Caco-2 (cell line): ENCODE data around the gene TMPRSS4. TPM values are rescaled to one million over a fixed set of nuclear protein-coding genes. Genes with fewer than 3 reads are reported as not detected.
A peak's percentile ranks its signal among the peaks of the same experiment; 100 is the strongest.

Experiments used
- BruUV-seq: library from RNA; stranded (reverse); fragments of 400-500 nt; replicated peaks from 2 replicates; lab custom pipeline; 2021; lab: Mats Ljungman, UMichigan
- CTCF ChIA-PET: fragments of 300-600 bp; sonication (Branson Sonifier 250); formaldehyde crosslinking; loops from one replicate; lab custom pipeline; 2022; ENCODE audit warnings: antibody characterized with exemption; lab: Charles Lee
- POLR2A ChIA-PET: fragments of 300-600 bp; sonication (Branson Sonifier 250); formaldehyde crosslinking; loops from one replicate; lab custom pipeline; 2022; ENCODE audit warnings: antibody characterized with exemption; lab: Charles Lee
- DNase-seq, 2 experiments: peaks; one replicate each; pipeline versions ENCODE4 v3.0.0 to v3.0.0-alpha.2; 2020 to 2022
- H3K27me3 ChIP-seq: replicated peaks from 2 replicates; pipeline ENCODE4 v1.6.0; 2011; ENCODE audit warnings: low read length; ENCODE audit not compliant: control insufficient read depth, insufficient read depth
- H3K36me3 ChIP-seq: 2 replicates; pipeline ENCODE4 v1.5.1; 2011; ENCODE audit warnings: low read length; ENCODE audit not compliant: control insufficient read depth, insufficient read depth
- H3K4me1 ChIP-seq: fragments of 250-450 bp; sonication (Bioruptor Pico); 2 replicates; pipeline ENCODE4 v1.5.1; 2020; ENCODE audit warnings: mild to moderate bottlenecking
- H3K4me3 ChIP-seq: 2 replicates; pipeline ENCODE4 v1.5.1; 2011; ENCODE audit warnings: low read depth, mild to moderate bottlenecking, control low read depth, low read length
- H3K9me3 ChIP-seq: fragments of 250-450 bp; sonication (Bioruptor Pico); 2 replicates; pipeline ENCODE4 v1.5.1; 2020; ENCODE audit warnings: mild to moderate bottlenecking, moderate library complexity
- H3K27ac Mint-ChIP-seq: one replicate; pipeline ENCODE4 v1.8.0; 2022; ENCODE audit warnings: mixed read lengths; ENCODE audit not compliant: unreplicated experiment
- H3K27me3 Mint-ChIP-seq: one replicate; pipeline ENCODE4 v1.8.0; 2022; ENCODE audit warnings: mixed read lengths; ENCODE audit not compliant: insufficient read depth, unreplicated experiment
- H3K36me3 Mint-ChIP-seq: one replicate; pipeline ENCODE4 v1.8.0; 2022; ENCODE audit warnings: mild to moderate bottlenecking, mixed read lengths; ENCODE audit not compliant: insufficient read depth, unreplicated experiment
- H3K4me1 Mint-ChIP-seq: one replicate; pipeline ENCODE4 v1.8.0; 2022; ENCODE audit warnings: low read depth, mixed read lengths; ENCODE audit not compliant: unreplicated experiment
- H3K4me3 Mint-ChIP-seq: one replicate; pipeline ENCODE4 v1.8.0; 2022; ENCODE audit warnings: mild to moderate bottlenecking, moderate library complexity, mixed read lengths; ENCODE audit not compliant: unreplicated experiment
- H3K9me3 Mint-ChIP-seq: one replicate; pipeline ENCODE4 v1.8.0; 2022; ENCODE audit warnings: mixed read lengths; ENCODE audit not compliant: unreplicated experiment
- CTCF ChIP-seq, 2 experiments: fragments of 200-600 bp in 1 of 2; IDR thresholded peaks; 1 replicate in 1 of 2; 2 replicates in 1 of 2; pipeline versions ENCODE4 v1.5.1 to v1.8.0; 2011 to 2022; ENCODE audit warnings: antibody characterized with exemption in 1 of 2, control low read depth in 1 of 2, inconsistent platforms in 1 of 2, low read depth in 1 of 2, low read length in 1 of 2, mild to moderate bottlenecking in 1 of 2, moderate library complexity in 1 of 2; ENCODE audit not compliant: insufficient read depth in 1 of 2, severe bottlenecking in 1 of 2, unreplicated experiment in 1 of 2
- intact Hi-C: fragments of 100-400 bp; cut with micrococcal nuclease; formaldehyde crosslinking; loops from one replicate; pipeline ENCODE4 v1.10.0; 2022; ENCODE audit not compliant: unreplicated experiment
- total RNA-seq: library from RNA; stranded (reverse); gene quantifications from 2 replicates; pipeline ENCODE4 v1.2.3, GENCODE V29; 2022

Gene TMPRSS4
- total RNA-seq, 1 experiment from 2014 or later: 86.4 TPM

- Histone ChIP-seq H3K36me3 (no peaks in the 10 kb centered on the region), H3K4me1 (peaks cover 9% of the 10 kb centered on the region), H3K9me3 (no peaks in the 10 kb centered on the region; the same call in 1 of the 2 replicates), H3K27me3 (no peaks in the 10 kb centered on the region), H3K4me3 (no peak overlapping the region)
- ChIA-PET POLR2A (no interaction called here), CTCF (interaction anchor here (0.6 kb wide), 1 partner anchor 258 kb away, joined by 3 read pairs; no protein-coding TSS in a partner anchor)
- no peaks in the 10 kb centered on the region for H3K36me3 Mint-ChIP-seq
- peaks cover 2% of the 10 kb centered on the region for H3K4me1 Mint-ChIP-seq
- no peaks in the 10 kb centered on the region for H3K27me3 Mint-ChIP-seq
- H3K27ac Mint-ChIP-seq: no peak overlapping the region
- H3K9me3 Mint-ChIP-seq: no peaks in the 10 kb centered on the region
- no peak for TF ChIP-seq CTCF (IDR thresholded peaks at IDR 0.05; ENCODE audit: insufficient read depth in 1 of 2, low read depth in 1 of 2, low read length in 1 of 2, severe bottlenecking in 1 of 2, unreplicated experiment in 1 of 2)
- intact Hi-C loops: no loop called here
- DNase-seq: peak in 1 of 2 experiments; percentile 33
- no peak overlapping the region for H3K4me3 Mint-ChIP-seq
- BruUV-seq: no TSS peak
These were observed 19.4 kb upstream of the TMPRSS4 start for GRCh38 chr11:118057251-118058145.

- H3K4me1 ChIP-seq: peaks cover 12% of the 10 kb centered on the region
- H3K36me3 Mint-ChIP-seq: no peaks in the 10 kb centered on the region
- H3K4me1 Mint-ChIP-seq: peaks cover 13% of the 10 kb centered on the region
- H3K27me3 ChIP-seq: no peaks in the 10 kb centered on the region
- no peak overlapping the region for H3K27ac Mint-ChIP-seq
- peaks cover 11% of the 10 kb centered on the region for H3K9me3 Mint-ChIP-seq
- no peaks in the 10 kb centered on the region for H3K27me3 Mint-ChIP-seq
- ChIA-PET CTCF (interaction anchor here (0.6 kb wide), 1 partner anchor 259 kb away, joined by 3 read pairs; no protein-coding TSS in a partner anchor), POLR2A (no interaction called here)
- H3K4me3 ChIP-seq: no peak overlapping the region
- BruUV-seq: no TSS peak
- peak in 1 of 2 experiments; percentile 32 for DNase-seq
- H3K4me3 Mint-ChIP-seq: no peak overlapping the region
- intact Hi-C loops: no loop called here
- H3K9me3 ChIP-seq: no peaks in the 10 kb centered on the region; the same call in 1 of the 2 replicates
- no peak for TF ChIP-seq CTCF (IDR thresholded peaks at IDR 0.05; ENCODE audit: insufficient read depth in 1 of 2, low read depth in 1 of 2, low read length in 1 of 2, severe bottlenecking in 1 of 2, unreplicated experiment in 1 of 2)
- no peaks in the 10 kb centered on the region for H3K36me3 ChIP-seq
These were observed 18.3 kb upstream of the TMPRSS4 start for GRCh38 chr11:118058311-118059245.
